Stimulated activated CD4-positive, alpha-beta T cell treated with anti-CD3 and anti-CD28 coated beads, Interleukin-15, amount 100 ng/mL, for 24 hours (primary cell): ENCODE data around the gene HYKK.
A peak's percentile ranks its signal among the peaks of the same experiment; 100 is the strongest.
"Not testable (repeated sequence)": the region's sequence is repeated elsewhere in the genome, so short reads cannot be mapped to it uniquely, and the experiment has no call there.

ENCODE experiments used
- DNase-seq: peaks from one replicate; pipeline ENCODE4 v3.0.0-alpha.2; 2020

HYKK gene, protein sequence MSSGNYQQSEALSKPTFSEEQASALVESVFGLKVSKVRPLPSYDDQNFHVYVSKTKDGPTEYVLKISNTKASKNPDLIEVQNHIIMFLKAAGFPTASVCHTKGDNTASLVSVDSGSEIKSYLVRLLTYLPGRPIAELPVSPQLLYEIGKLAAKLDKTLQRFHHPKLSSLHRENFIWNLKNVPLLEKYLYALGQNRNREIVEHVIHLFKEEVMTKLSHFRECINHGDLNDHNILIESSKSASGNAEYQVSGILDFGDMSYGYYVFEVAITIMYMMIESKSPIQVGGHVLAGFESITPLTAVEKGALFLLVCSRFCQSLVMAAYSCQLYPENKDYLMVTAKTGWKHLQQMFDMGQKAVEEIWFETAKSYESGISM

DNA sequence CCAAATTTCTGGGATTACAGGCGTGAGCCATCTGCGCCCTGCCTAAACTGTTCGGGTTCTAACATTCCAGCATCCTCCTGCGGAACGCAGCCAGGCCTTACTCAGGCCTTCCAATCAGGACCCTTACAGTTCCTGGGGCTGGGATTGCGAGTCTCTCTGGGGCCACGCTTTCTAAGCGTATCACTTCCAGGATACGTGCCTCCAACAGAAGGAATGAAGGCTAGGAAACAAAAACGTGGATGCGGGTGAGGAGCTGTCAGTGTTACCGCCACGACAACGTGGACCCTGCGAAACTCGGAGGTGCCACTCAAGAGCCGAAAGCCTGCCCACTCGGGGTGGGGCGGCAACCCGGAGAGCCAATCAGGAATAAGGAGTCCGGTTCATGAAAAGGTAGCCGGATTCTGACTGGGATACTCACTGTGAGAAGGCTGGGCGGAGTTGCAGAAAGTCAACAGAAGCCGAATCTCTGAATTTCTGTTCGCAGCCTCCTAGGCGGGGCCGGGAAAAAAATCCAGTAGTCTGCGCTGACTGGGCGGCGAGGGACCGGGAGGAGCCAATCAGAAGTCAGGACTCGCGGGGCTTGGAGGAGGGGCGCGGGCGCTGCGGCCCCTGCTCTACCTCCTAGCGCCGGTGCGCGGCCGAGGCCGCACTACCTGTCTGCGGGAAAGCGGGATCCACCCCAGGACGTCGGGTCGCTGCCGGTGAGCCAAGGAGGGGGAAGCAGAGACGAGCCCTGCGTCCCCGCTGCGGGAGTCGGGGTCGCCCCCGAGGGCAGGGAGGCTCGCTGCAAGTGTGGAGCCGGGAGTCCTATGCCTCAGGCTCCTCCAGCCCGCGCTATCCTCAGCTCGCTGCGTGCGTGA, at the start of gene HYKK:
Gene HYKK, plus strand, starts transcription at position 607 of the 860 bp plus-strand sequence. CDS start 5,512 bp downstream, outside the sequence.
- DNase-seq: peak; percentile 91

DNA sequence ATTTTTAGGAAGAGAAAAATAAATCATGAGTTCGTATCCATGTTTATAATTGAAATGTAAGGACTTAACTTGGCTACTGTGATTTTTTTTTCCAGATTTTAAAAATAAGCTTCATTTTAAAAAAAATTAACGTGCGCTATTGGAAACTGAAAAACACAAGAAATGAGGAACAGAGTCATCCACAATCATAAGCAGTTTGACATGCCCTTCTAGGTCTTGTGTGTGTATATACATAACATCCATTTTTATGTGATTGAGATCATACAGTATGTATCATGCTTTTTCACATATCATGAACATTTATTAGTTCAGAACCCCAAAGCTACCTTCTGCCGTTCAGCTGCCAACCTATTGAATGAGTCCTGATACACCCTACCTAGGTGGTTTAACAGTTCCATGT, 46.6 kb upstream of the HYKK start:
- no peak for DNase-seq

DNA sequence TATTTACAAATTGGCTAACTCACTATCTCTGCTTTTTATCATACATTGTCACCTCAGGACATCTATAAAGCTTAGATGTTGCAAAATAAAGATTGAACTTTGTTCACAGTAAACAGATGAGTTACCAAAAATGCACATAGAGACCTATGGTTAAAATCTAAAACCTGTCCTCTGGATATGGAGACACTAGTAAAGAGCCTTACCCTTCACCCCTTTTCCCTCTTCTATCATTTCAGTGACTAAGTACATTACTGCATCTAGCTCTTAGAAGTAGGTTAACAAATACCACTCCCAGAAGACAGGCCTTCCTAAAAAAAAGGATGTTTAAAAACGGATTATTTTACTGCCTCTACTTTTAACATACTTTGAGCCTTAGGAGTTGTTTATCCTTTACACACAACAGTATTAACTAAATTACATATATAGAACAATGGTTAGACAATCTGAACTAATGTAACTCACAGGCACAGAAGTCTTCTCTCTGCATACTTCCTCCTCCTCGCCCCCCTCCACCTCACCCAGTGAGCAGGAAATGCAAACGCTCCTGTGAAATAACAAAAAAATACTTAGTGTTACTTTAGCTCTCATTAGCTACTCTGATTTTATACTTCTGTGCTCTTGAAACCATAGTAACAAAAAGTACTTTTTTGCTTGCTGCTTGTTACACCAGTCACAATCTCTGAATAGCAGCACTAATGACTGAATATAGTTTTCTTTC, 46.0 kb upstream of the HYKK start:
- DNase-seq: no peak

DNA sequence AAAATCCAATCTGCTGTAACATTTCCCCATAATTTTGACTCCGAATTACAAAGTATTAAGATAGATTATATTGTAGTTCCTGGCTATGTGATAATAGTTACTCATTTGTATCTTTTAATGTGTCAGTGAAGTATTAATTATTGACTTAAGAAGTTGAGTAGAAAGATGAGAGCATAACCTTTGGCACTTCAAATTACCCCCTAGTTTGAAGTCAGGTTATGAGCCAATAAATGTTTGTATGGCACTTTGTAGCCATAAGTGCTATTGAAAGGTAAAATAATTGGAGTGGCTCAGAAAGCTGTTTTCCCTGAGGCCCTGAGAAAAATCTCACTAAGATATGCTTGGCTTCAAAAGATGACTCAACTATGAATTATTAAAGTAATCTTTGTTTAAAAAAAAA, 38.3 kb upstream of the HYKK start:
- no peak for DNase-seq

DNA sequence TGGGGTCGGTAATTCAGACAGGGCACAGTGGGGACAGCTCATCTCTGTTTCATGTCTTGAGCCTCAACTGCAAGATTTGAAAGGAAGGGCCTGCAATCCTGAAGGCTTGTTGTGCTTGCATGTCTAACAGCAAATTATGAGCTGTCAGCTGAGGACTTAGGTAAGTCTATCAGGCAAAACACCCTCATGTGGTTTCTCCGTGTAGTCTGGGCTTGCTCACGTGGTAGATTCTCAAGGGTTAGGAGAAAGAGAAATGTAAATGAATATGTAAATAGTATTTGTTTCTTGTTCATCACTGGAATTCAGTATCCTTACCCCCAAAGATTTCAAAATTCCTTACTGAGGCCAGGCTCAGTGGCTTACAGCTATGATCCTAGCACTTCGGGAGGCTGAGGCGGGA, 30.1 kb upstream of the HYKK start:
- no peak for DNase-seq

DNA sequence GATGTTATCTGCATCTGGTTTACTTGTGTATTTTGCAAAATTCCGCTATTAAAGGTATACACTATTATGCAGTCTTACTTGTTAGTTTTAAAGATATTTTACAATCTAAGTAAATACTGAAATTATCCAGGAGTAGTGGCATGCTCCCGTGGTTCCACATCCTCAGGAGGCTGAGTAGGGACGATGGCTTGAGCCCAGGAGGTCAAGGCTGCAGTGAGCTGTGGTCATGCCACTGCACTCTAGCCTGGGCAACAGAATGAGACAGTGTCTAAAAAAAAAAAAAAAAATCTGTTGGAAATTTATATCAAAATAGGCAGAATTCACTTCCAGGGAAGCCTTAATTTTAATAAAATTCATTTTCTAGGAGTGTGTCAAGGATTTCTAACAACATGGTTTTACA, 27.7 kb upstream of the HYKK start:
- no peak for DNase-seq

DNA sequence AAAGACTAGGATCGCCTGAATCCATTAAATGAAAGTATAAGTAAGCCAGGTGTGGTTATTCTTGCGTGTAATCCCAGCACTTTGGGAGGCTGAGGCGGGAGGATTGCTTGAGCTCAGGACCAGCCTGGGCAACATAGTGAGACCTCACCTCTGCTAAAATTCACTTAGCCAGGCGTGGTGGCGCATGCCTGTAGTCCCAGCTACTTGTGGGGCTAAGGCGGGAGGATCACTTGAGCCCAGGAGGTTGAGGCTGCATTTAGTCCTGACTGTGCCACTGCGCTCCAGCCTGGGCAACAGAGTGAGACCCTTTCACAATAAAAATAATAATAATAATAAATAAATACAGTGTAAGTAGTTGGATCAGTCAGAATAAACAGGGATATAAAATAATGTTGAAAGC, 25.5 kb upstream of the HYKK start:
- no peak for DNase-seq

DNA sequence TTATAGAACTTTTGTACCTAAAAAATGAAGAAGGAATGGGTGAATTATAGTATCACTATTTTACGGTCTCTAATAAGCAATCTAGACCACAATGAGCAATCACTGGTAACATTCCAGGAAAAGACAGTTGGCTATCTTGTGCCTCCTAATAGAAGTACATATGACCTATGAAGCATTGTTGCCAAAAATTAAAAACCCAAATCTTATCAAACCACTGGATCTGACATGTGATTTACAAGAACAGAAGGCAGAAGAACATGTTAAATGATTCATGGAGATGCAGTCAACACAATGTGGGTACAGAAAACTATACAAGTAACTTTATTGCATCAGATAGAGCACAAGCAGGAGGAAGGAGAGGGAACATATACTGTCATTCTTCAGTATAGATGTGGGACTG, 14.5 kb upstream of the HYKK start:
- no peak for DNase-seq

DNA sequence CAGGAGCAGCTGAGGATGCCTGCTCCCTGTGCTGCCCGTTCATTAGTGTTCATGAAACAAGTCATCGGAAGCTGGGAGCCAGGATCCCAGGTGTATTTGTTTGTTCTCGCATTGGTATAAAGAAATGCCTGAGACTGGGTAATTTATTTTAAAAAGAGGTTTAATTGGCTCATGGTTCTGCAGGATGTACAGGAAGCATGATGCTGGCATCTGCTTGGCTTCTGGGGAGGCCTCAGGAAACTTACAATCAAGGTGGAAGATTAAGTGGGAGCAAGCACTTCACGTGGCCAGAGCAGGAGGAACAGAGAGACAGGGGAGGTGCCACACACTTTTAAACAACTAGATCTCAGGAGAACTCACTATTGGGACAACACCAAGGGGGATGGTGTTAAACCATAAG, 5.5 kb upstream of the HYKK start:
- DNase-seq: no peak

DNA sequence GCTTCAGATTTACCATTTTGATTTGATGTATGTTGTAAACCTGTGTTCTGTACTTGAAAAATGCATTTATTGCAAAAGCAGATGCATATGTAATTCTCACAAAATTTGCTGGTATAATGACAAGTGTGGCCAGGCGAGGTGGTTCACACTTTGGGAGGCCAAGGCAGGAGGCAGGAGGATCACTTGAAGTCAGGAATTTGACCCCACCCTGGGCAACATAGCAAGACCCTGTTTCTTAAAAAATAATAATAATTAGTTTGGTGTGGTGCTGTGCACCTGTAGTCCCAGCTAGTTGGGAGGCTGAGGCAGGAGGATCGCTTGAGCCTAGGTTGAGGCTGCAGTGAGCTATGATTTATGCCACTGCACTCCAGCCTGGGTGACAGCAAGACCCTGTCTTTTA, 4.7 kb upstream of the HYKK start:
- DNase-seq: no peak

DNA sequence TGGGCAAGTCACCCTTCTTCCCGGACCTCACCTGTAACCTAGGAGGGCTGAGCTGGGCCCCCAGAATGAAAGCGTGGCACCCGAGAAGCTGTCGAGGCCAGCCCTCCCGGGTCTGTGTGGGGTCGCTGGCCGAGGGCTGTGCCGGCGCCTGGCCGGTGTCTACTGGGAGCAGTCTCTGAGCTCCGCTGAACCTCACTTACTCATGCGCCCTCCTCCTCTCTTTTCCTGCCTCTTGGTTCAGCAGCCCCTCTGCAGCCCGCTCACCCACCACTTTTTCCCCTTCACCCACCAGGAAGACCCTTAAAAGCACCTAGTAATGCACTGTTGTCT, 419 bp downstream of the HYKK start:
- DNase-seq: no peak

DNA sequence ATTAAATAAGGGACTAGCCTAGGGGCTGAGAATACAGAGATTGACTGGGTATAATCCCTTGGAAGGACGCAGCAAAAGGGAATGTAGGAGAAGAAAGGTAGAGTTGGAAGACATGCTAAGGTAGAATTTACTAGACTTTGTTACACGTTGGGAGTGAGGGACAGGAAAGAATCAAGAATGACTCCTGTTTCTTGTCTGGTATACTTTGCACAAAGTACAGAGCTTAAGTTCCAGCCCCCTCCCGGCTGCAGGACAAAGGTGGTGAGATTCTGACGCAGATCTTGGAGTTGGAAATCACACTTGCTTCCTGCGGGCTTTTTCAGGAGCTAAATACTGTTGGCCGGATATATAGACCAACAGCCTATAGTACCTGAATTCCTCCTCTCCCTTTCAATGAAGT, 895 bp downstream of the HYKK start:
- DNase-seq: no peak

DNA sequence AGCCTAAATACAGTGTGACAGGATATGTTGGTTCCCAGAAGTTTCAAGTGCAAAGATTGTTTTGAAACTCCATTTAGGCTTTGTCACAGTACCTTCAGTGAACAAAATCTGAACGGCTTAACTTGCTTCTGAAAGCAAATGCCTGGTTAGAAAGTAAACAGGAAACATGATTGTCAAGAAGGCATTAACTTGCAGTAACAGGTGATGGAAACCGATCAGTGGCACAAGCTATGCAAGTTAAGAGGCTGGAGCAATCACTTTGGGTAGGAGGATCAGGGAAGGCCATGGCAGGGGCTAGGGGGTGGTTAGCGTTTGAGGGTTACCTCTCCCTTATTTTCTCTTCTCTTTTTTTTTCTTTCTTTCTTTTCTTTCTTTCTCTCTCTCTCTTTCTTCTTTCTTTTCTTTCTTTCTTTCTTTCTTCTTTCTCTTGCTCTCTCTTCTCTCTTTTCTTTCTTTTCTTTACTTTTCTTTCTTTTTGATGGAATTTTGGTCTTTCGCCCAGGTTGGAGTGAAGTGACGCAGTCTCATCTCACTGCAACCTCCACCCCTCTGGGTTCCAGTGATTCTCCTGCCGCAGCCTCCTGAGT, 2.4 kb downstream of the HYKK start:
- no peak for DNase-seq

DNA sequence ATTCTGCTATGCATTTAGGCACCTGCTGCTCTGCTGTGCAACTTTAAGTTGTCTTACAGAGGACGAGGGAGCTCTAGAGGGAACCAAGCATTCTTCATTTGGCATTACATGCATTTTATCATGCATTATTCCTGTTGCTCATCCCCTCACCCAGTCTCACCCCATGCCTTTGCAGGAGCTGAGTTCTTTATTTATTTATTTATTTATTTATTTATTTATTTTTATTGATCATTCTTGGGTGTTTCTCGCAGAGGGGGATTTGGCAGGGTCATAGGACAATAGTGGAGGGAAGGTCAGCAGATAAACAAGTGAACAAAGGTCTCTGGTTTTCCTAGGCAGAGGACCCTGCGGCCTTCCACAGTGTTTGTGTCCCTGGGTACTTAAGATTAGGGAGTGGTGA, 12.7 kb downstream of the HYKK start:
- DNase-seq: not testable (repeated sequence)

DNA sequence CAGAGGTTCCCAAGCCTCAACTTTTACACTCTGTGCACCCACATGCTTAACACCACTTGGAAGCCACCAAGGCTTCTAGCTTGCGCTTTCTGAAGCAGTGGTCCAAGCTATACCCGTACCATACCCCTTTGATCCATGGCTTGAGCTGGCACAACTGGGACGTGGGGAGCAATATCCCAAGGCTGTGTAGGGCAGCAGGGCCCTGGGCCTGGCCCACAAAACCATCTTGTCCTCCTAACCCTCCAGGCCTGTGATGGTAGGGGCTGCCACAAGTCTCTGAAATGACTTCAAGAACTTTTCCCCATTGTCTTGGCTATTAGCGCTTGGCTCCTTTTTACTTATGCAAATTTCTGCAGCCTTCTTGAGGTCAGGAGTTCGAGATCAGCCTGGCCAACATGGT, 16.9 kb downstream of the HYKK start:
- DNase-seq: no peak

DNA sequence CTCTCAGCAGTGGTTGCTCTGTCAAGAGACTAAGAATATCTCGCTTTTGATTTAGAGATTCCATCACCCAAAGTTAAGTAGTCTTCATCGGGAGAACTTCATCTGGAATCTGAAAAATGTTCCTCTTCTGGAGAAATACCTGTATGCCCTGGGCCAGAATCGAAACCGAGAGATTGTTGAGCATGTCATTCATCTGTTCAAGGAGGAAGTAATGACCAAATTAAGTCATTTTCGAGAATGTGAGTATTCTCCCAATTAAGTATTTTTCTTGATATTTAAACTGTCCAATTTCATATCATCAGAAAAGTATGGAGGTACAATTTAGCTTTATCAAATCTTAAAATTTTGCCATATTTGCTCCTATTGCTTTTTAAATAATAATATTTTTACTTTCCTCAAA, 19.9 kb downstream of the HYKK start:
- no peak for DNase-seq

DNA sequence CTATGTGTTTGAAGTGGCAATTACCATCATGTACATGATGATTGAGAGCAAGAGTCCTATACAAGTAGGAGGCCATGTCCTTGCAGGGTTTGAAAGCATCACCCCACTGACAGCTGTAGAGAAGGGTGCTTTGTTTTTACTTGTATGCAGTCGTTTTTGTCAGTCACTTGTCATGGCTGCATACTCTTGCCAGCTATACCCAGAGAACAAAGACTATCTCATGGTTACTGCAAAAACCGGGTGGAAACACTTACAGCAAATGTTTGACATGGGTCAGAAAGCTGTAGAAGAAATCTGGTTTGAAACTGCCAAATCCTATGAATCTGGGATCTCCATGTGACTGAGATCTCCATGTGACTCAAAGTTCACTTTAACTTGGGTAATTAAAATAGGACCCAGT, 26.0 kb downstream of the HYKK start:
- no peak for DNase-seq

DNA sequence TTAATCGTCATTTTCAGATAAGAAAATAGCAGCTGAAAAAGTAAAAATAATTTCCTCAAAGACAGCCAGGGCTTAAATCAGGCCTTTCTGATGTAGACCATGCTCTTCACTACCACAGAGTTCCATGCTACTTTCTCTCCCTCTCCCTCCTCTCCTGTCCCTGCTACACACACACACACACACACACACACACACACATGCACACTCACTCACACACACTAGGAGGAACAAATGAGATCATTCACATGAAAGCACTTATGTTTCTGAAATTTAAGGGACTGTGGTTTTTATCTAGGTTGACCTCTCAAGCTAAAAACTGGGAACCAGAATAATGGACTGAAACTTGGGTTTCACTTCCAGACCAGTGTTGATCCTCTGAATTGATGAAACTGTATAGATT, 28.8 kb downstream of the HYKK start:
- DNase-seq: no peak

DNA sequence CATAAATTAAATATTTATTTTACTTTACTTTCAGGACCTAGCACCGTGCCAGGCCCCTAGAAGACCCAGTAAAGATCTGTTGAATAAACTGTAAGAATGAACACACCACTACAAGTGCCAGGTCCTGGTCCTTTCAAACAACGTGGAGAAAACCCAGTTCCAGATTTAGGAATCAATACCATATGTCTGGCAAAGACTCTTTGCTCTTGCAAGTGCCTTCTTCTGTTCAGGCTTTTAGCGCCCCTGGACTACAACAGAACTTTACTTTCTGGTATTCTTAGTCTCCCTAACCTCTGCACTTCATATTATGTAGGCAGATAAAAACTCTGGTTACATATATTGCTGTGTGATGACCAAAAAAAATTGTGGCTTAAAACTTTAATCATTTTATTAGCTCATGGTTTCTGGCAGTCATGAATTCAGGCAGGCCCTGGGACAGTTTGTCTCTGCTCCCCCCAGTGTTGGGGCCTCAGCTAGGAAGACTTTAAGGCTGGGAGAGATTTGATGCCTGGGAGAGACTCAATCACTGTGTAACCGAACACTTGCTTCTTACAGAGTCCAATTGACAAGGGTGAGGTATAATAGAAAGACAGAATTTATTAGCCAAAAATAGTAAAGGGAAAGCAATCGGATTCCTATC, 30.0 kb downstream of the HYKK start:
- no peak for DNase-seq

DNA sequence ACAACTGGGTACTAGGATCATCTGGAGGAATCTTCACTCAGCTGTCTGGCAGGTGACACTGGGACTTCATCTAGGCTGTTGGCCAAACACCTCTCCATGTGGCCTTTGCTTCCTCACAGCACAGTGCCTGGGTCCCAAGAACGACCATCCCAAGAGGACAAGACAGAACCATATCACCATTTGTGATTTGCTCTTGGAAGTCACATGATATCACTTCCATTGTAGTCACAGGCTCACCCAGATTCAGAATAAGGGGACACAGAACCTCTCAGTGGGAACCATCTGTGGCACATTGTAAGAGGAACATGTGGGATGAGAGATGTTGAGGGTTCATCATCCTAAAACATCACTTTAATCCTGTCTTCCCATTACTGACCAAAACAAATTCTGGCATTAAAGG, 31.0 kb downstream of the HYKK start:
- DNase-seq: no peak

DNA sequence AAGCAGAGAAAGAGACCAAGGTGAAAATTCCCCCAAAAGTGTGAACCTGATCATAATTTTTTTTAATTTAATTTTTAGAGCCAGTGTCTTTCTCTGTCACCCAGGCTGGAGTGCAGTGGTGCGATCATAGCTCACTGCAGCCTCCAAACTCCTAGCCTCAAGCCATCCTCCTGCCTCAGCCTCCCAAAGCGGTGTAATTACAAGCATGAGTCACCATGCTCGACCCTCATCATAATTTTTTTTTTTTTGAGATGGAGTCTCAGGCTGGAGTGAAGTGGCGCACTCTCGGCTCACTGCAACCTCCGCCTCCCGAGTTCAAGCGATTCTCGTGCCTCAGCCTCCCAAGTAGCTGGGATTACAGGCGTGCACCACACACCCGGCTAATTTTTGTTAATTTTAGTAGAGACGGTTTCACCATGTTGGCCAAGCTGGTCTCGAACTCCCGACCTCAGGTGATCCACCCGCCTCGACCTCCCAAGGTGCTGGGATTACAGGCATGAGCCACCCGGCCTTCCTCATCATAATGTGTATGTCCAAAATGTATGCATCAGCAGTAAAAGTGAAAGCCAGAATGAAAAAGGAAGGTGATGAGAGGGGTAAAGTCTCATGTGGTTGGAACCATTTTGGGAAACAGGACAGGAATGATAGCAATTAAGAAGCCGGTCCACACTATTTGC, 32.2 kb downstream of the HYKK start:
- peak; percentile 18 for DNase-seq

DNA sequence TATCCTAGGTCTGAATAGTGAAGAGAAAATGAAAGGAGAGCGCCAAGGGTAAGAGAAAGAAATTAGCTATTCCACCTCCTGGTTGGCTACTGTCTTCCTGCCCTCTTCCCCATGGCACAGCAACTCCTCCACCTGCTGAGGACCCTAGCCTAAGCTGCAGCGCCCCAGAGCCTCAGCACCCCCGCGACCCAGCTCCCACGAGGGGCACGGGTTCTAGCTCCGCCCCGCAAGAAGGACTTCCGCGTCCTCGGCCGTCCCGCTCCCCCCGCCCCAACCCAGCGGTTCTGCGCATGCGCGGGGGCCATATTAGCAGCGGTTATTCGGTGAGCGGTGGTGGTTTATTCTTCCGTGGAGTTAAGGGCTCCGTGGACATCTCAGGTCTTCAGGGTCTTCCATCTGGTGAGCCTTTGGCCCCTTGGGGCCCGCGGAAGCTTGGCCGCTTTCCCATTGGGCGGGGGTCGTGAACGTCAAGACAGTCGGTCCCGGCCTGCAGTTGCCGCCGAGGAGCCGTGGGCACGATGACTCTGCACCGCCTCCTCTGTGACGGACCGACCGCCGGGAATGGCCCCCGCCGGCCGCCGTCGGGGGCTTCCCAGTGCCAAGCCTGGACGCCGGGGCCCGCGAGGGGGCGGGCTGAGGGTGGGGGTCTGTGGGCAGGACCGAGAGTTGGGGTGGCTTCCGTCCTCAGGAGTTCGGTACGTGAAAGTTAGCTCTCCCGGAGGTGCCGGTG, 32.9 kb downstream of the HYKK start, which contains the start of gene PSMA4:
Gene PSMA4, plus strand, starts transcription at position 304 of the 730 bp plus-strand sequence. CDS start 1,484 bp downstream, outside the sequence.
- DNase-seq: peak; percentile 96
